Activated CD4-positive, alpha-beta T cell treated with anti-CD3 and anti-CD28 coated beads, Interleukin-2, amount 50 U/mL, for 4 hours (primary cell): ENCODE results near the gene EPB41L4B.

Experiments
- DNase-seq, 2 experiments: peaks; one replicate each; pipeline ENCODE4 v3.0.0-alpha.2; 2020

Gene EPB41L4B

GRCh38 chr9:109192732-109193361 lies 128.0 kb downstream of the EPB41L4B start:
- no peak for DNase-seq

- no peak for DNase-seq
Observed at GRCh38 chr9:109191746-109192145, 129.1 kb downstream of the EPB41L4B start.

GRCh38 chr9:109190151-109190550 lies 130.7 kb downstream of the EPB41L4B start:
- no peak for DNase-seq

- DNase-seq: no peak
Observed at GRCh38 chr9:109186857-109187520, 133.9 kb downstream of the EPB41L4B start.

- DNase-seq: no peak
Observed at GRCh38 chr9:109182940-109183798, 137.7 kb downstream of the EPB41L4B start.

GRCh38 chr9:109182550-109182939 lies 138.3 kb downstream of the EPB41L4B start:
- no peak for DNase-seq

GRCh38 chr9:109181284-109181683 lies 139.6 kb downstream of the EPB41L4B start:
- DNase-seq: no peak

- no peak for DNase-seq
Observed at GRCh38 chr9:109179801-109180523, 140.9 kb downstream of the EPB41L4B start.

GRCh38 chr9:109176963-109177362 lies 143.9 kb downstream of the EPB41L4B start:
- DNase-seq: no peak

- DNase-seq: no peak
Observed at GRCh38 chr9:109176386-109176785, 144.5 kb downstream of the EPB41L4B start.

GRCh38 chr9:109172935-109173334 lies 147.9 kb downstream of the EPB41L4B start:
- no peak for DNase-seq

- no peak for DNase-seq
Observed at GRCh38 chr9:109171926-109172325, 148.9 kb downstream of the EPB41L4B start.

GRCh38 chr9:109168170-109168569 lies 152.7 kb downstream of the EPB41L4B start:
- no peak for DNase-seq

- DNase-seq: no peak
Observed at GRCh38 chr9:109167716-109168115, 153.1 kb downstream of the EPB41L4B start.

- DNase-seq: no peak
Observed at GRCh38 chr9:109166771-109167601, 153.9 kb downstream of the EPB41L4B start, which contains the start of gene FRRS1L. FRRS1L (minus strand) TSS chr9:109167249; CDS start chr9:109167138, 111 bp downstream.

GRCh38 chr9:109166171-109166770 lies 154.6 kb downstream of the EPB41L4B start:
- DNase-seq: no peak

GRCh38 chr9:109164042-109164441 lies 156.8 kb downstream of the EPB41L4B start:
- no peak for DNase-seq

GRCh38 chr9:109163194-109163593 lies 157.7 kb downstream of the EPB41L4B start:
- no peak for DNase-seq

- no peak for DNase-seq
Observed at GRCh38 chr9:109162677-109163076, 158.2 kb downstream of the EPB41L4B start.

GRCh38 chr9:109161471-109161870 lies 159.4 kb downstream of the EPB41L4B start:
- DNase-seq: no peak

- DNase-seq: no peak
Observed at GRCh38 chr9:109159583-109159982, 161.3 kb downstream of the EPB41L4B start.

- DNase-seq: no peak
Observed at GRCh38 chr9:109158651-109159050, 162.2 kb downstream of the EPB41L4B start.
